SK-N-DZ (cell line): ENCODE results near the gene TRAF1.

Source experiments
- DNase-seq: peaks from one replicate; pipeline ENCODE4 v3.0.0-alpha.2; 2015; ENCODE audit warnings: low spot score

TRAF1 gene

GRCh38 chr9:120910643-120911042, 16.0 kb downstream of the TRAF1 start:
- DNase-seq = no peak

GRCh38 chr9:120909904-120910303, 16.7 kb downstream of the TRAF1 start:
- no peak for DNase-seq

- no peak for DNase-seq
Measured at GRCh38 chr9:120905315-120906164, 21.1 kb downstream of the TRAF1 start.

- no peak for DNase-seq
Measured at GRCh38 chr9:120904978-120905301, 21.7 kb downstream of the TRAF1 start.

GRCh38 chr9:120904061-120904977, 22.3 kb downstream of the TRAF1 start:
- DNase-seq = no peak

GRCh38 chr9:120902569-120903535, 23.7 kb downstream of the TRAF1 start:
- no peak for DNase-seq

- DNase-seq = no peak
Measured at GRCh38 chr9:120901755-120902568, 24.6 kb downstream of the TRAF1 start.

GRCh38 chr9:120900824-120901223, 25.8 kb downstream of the TRAF1 start:
- no peak for DNase-seq

GRCh38 chr9:120899490-120900068, 27.0 kb downstream of the TRAF1 start:
- DNase-seq = no peak

GRCh38 chr9:120898396-120898795, 28.2 kb downstream of the TRAF1 start:
- DNase-seq = no peak

GRCh38 chr9:120895951-120896350, 30.6 kb downstream of the TRAF1 start:
- DNase-seq = no peak

GRCh38 chr9:120894321-120895148, 32.1 kb downstream of the TRAF1 start:
- DNase-seq = no peak

- DNase-seq = no peak
Measured at GRCh38 chr9:120893611-120894307, 32.8 kb downstream of the TRAF1 start.

- DNase-seq = no peak
Measured at GRCh38 chr9:120892748-120893610, 33.6 kb downstream of the TRAF1 start.

GRCh38 chr9:120891884-120892747, 34.5 kb downstream of the TRAF1 start:
- no peak for DNase-seq

- DNase-seq = no peak
Measured at GRCh38 chr9:120891245-120891883, 35.2 kb downstream of the TRAF1 start.
